ENCODE measurements around the gene DUT.
"Not testable (repeated sequence)": the region's sequence is repeated elsewhere in the genome, so short reads cannot be mapped to it uniquely, and the experiment has no call there.

DUT gene

DNA sequence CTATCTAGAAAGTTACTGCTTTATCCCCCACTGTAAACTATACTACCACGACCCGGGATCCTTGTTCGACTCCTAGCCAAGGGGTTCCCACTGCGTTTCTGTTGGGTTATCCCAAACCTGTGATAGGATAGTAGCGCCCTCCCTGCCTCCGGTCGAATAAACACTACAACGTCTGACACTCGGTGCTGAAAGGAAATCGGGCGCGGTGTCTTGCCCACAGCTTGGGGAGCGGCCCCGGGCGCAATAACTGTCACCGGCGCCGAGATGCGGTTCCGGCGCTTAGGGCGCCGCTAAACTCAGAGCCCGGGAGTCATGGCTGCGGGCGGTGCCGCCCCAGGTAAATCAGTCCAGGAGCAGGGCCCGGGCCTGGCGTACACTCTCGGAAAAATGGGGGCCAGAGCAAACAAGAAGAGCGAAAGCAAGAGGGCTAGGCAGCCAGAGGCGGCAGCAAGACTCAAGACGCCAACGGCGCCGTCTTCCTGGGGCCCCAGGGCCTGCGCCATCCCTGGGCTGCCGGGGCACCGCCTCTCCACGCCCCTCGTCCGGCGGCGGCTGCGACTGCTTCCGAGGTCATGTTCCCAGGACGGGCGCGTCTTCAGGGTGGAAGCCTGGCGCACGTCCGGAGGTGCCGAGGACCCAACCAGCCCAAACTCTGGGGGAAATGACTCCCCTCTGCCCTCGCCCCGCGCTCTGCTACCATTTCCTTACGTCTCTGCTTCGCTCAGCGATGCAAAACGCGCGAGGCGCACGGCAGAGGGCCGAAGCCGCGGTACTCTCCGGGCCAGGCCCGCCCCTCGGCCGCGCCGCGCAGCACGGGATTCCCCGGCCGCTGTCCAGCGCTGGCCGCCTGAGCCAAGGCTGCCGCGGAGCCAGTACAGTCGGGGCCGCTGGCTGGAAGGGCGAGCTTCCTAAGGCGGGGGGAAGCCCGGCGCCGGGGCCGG lies at the start of gene DUT:
Gene DUT (plus strand): TSS at position 575 of the 941 bp plus-strand sequence. CDS start 87 bp downstream, at position 662.
- DNase-seq, result peak; percentile 31

DNA sequence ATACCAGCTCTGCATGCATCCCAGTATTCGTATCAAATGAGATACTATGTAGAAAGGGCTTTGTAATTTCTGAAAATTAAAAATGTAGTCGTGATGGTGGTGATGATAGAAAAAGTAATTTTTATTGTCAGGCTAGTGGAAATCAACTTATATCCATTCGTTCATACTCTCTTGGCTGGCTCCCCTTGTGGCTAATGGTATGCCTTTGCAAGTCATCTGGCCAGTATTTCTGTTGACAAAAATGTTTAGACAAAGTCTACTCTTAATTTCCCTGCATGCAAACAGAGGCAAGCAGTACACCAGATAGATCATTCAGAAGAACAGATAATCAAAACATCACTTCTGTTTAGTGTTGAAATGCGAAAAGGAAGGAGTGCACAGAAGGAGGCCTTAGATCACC lies 49.6 kb upstream of the DUT start:
- no peak for DNase-seq

DNA sequence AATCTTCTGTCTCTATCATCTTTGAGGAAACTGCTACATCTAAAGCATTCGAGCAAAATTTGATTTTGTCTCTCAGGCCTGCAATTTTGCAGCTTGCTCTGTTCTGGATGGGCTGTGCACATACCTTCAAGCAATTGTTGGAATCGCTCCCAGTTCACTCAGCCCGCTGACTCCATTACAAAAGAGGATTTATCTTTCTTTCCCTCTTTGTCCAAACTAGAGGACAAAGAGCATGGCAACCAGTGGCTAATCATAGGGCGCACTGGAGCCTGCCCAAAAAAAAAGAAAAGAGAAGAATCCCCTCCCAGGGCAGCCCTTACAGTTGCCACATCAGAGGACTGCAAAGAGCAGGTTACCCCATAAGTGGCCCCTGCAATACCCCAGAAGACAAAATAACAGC lies 49.0 kb upstream of the DUT start:
- no peak for DNase-seq

DNA sequence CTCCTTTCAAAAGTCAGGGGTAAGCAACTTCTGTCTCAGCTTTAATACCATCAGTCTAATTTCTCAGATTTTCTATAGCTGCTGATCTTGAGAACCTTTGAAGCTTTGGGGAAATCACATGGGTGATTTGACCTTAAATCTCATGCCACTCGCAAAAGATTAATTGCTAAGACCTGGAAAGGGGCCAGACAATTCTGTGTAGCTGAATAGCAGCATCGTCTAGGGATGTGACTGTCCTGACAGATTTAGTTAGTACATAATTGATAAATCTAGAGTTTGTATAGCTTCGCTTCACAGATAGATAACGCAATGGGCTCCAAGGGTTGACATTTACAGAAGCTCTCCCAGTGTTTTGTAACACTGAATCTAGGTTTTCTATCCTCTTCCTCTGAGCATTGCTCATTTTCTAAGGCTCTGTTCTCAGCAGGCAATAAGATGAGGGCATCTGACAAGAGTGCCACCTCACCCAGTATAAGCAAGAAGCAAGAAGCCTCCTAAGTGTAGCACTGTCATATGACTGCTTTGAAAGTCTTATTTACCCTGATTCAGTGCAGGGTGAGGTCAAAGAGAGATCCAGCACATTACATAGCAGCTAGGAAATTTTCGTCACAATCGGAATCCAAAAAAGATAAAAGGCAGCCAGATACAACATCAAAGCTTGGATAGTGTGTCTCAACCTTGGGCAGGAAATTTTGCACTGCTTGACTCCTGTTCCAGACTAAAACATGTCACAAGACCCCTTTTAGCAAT lies 47.7 kb upstream of the DUT start:
- no peak for DNase-seq

DNA sequence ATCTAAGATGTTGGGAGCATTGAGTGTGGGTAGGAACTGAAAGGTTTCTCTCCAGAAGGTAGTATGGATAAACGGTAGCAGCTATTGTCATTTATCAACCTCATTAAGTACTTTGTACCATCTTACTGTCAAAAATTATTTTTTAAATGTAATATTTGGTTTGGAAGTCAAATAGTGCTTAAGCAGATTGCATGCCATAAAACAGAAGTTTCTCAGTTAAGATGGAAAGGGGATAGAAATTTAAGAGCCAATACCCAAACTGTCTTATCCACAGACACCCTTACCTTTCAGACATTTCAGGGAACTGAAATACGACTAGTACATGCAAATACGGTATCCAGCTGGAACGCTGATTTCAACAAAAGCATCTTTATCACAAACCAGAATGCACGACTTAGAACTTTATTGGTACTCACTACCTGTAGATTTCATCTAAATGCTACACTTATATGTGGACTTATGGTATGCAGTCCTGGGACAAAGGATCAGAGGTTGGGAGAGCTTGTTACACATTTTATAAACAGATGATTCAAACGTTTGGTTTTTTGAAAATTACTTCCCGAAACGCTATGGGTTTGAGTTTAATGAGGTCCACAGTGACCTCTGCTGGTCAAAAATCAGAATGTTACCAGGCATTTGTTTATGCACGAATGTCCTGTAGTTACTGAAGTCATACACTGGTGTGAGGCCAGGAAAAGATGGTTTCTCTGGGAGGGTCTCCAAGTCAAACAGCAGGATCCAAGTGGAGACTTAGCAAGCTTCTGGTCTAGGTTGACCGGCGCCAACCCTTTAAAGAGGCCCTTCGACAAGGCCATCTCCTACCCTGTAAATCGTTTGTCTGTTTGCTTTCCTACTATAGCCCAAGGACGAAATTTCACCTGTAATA lies 45.7 kb upstream of the DUT start:
- DNase-seq, result peak; percentile 60

DNA sequence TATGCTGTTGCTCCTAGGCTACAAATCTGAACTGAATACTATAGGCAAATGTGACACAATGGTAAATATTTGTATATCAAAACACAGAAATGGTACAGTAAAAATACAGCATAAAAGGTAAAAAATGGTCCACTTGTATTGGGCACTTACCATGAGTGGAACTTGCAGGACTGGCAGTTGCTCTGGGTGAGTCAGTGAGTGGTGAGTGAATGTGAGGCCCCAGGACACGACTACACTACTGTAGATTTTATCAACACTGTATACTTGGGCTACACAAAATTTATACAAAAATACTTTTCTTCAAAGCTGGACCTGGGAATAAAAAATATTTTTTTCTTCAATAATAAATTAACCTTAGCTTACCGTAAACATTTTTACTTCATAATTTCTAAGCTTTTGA lies 41.6 kb upstream of the DUT start:
- no peak for DNase-seq

DNA sequence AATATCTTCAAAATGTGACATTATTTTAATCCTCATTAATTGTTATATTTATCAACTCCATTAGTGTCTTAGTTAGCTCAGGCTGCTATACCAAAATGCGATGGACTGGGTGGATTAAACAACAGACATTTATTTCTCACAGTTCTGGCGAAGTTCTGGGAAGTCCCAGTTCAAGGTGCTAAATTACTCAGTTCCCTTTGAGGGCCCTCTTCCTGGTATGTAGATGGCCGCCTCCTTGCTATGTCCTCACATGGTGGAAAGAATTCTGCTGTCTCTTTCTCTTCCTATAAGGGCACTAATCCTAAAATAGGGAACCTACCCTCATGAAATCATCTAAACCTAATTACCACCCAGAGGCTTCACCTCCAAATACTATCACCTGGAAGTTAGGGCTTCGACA lies 38.8 kb upstream of the DUT start:
- no peak for DNase-seq

DNA sequence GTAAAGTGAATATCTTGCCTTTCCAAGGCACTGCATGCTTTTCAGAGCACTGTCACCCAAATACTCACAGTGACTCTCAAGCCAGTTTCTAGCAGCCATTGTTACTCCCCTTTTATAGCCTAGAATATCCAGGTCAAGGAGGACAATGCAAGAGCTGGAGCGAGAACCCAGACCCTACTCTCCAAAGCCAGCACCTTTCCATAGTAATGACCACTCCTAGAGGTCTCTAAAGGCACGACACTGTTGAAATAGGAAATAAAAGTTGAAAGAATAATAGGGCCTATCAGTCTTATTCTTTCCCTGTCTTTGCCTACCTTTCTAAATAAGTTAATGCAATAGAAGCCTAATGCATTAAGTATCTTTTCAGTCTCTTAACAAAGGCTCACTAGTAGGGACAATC lies 33.6 kb upstream of the DUT start:
- DNase-seq, result no peak

DNA sequence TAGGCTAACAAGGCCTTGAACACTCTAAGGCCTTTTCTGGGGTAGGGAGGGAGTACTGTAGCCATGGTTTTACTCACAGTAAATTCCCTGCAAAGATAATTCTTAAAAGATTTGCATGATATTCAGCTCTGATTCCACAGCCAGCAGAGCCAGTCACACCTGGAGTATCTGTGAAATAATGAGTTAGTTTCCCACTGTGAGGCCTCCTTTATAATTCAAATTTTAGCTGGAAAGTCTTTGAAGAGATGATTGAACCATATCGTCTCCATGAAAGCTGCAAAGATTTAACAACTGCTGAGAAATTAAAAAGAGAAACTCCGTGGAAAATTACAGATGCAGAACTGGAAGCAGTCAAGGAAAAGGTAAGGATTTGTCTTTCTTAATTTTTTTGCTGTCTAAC lies 32.3 kb upstream of the DUT start:
- no peak for DNase-seq

DNA sequence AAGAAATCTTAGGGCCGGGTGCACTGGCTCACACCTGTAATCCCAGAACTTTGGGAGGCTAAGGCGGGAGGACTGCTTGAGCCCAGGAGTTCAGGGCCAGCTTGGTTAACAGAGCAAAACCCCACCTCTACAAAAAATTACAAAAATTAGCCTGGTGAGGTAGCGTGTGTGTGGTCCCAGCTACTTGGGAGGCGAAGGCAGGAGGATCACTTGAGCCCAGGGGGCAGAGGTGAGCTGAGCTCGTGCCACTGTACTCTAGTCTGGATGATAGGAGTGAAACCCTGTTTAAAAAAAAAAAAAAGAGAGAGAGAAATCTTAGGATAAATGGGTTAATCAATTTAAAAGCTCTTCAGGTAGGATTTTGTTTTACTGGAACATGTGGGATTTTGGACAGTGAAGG lies 31.2 kb upstream of the DUT start:
- DNase-seq, result no peak

DNA sequence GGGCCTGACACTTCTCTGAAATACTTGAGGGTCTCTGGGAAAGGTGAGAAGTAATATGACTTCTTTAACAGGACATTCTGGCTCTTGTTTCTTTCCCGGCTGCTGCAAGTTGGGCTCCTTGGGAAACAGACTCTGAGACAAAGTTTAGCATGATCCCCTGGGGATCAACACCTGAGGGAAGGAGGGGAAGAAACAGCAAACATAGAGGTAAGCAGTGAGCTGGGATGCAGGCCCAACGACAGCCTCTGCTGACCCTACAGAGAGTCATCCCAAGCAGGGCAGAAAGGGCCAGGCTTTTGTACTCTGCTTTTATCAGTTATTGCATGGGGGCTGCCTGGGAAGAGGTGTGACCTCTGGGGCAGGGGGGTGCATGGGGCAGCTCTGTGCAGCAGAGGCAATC lies 26.8 kb upstream of the DUT start:
- DNase-seq, result no peak

DNA sequence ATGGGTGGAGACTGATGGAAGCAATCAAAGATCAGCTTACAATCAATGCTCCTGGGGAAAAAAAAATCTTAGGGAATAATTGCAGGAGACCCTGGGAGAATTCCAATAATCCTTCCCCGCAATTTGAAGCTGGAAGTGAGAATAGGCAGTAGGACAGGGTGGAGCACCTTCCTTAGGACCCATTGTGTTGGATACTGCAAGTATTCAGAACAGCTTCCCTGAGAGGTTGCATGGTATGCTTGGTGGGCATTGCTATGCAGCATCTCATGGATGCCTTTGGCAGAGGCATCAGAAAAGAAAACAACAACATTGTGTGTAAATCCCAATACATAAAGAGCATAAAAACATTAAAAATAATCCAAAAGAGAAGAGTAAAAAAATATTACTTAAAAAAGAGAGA lies 24.6 kb upstream of the DUT start:
- DNase-seq, result no peak

DNA sequence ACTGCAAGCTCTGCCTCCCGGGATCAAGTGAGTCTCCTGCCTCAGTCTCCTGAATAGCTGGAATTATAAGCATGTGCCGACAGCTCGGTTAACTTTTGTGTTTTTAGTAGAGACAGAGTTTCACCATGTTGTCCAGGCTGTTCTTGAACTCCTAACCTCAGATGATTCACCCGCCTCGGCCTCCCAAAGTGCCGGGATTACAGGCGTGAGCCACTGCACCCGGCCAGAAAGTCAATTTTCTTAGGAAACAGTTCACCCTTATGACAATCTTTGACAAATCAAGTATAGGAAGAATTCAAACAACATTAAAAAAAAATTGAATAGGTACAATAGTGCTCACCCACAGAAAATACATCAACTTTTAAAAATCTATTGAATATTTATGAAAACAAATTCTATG lies 23.6 kb upstream of the DUT start:
- no peak for DNase-seq

DNA sequence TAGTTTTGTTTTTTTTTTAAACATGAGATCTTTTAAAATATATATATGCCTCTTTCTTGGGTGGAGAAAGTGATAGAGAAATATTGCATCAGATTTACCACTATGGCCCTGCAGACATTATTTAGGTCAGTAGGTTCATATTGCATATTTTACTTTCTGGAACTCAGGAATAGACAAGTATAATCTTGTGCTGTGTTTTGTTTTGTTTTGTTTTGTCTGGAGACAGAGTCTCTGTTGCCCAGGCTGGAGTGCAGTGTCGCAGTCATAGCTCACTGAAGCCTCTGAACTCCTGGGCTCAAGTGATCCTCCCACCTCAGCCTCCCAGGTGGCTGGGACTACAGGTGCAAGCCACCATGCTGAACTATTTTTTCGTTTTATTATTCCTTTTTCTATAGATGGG lies 21.5 kb upstream of the DUT start:
- DNase-seq, result no peak

DNA sequence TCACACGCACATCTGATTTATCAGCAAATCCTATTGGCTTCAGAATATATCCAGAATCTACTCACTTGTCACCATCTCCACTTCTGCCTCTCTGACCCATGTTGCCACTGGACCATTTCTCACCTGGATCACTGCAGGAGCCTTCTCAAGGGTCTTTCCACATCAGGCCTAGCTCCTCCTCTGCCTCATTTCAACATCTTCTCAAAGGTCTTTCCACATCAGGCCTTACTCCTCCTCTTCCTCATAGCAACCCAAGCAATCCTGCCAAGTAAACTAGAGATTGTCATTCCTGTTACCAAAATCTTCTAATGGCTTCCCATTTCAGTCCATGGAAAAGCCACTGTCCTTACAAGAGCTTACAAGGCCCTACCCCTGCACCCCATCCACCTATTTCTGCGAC lies 18.0 kb upstream of the DUT start:
- no peak for DNase-seq

DNA sequence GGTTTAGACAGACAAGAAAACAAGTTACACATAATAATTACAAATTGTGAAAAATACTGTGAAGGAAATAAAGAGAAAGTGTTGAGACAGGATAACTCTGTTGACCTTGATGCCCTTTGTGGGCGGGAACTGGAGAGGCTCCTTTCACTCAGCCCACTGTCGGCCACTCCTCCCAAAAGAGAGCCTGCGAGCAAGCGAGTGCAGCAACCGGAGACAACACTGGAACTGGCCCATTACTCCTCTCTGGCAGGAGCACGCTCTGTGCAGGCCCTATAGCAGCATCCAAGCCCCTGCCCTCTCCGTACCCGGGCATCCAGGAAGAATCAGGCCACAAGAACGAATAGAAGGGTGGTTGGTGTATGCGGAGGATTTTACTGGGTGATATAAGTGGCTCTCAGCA lies 16.2 kb upstream of the DUT start:
- no peak for DNase-seq

DNA sequence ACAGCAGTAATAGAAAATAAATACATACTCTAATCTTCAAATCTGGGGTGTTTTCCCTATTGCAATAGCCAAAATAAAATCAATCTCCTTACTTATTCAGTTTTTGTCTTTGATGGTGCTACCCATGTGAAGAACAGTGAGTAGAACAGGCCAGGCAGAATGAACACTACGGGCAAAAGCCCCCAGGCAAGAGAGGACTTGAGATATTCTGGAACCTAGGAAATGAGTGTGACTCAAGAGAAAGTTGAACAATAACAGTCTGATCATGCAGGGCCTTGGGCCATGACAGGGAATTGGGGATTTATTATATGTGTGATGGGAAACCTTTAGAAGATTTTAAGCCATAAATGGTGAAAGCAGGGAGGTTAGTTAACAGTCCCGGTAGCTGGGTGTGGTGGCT lies 14.0 kb upstream of the DUT start:
- no peak for DNase-seq

DNA sequence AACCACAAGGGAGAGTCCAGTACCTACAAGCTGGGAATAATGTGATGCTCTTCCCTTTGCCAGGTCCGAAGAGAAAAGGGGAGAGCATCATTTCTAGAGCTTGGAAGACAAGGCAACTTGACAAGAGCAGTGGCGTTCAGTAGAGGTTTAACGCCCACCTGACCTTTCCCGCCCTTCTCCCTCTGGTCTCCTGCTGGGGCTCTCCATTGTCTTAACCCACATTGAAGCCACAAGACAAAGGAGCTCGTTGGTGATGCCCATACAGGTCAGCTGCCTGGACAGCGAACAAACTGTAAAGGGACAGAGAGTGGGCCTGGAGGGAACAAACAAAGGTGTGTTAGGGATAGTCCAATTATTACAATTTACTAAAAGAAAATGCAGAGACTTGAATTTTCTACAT lies 13.1 kb upstream of the DUT start:
- DNase-seq, result no peak

DNA sequence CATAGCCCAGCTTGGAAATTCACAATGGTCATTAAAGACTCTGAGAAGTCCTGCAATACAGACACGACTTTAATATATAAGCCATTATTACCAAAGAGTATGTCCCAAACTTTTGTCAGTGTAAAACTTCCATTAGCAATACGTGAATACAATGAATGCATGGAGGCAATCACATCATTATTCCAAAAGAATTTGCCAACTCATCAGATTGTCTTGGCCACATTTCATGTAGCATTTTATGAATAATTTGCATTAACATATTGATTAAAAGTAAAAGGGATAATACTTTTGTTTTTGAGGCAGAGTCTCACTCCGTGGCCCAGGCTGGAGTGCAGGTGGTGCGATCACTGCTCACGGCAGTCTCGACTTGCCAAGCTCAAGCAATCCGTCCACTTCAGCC lies 7.9 kb upstream of the DUT start:
- DNase-seq, result no peak

DNA sequence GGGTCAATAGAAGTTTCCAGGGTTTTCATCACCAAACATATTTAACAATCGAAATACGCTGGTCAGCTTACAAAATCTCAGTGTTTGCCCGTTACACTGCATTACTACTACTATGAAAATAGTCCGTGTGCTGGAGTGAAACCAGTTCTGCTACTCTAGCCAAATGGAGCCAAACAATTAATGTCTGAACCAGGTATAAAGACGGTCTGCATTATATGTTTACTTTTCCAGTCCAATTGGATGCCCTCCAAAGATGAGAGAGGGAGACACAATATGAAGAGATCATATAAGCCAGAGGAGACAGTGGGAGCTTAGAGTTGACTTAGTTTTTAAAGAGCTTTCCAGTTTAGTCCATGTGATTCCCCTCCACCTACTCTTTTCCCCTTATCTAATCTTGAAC lies 6.3 kb upstream of the DUT start:
- DNase-seq, result no peak

DNA sequence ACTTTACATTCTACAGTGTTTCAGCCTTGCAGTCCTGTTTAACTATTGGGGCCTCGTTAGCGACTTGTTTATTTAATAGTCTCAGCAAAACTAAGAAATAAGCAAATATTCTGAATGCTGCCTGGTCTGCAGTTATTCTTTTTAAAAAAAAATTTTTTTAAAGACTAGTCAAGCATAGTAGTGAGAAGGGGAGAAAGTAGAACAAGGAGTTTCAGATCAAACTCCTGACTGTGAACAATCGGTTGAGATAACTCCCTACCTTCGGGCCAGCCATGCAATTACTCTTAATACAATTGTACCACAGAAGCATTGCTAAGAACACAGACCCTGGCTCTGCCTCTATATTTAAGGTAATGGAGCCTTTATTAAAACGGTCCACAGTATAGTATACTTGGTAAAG lies 5.8 kb upstream of the DUT start:
- no peak for DNase-seq

DNA sequence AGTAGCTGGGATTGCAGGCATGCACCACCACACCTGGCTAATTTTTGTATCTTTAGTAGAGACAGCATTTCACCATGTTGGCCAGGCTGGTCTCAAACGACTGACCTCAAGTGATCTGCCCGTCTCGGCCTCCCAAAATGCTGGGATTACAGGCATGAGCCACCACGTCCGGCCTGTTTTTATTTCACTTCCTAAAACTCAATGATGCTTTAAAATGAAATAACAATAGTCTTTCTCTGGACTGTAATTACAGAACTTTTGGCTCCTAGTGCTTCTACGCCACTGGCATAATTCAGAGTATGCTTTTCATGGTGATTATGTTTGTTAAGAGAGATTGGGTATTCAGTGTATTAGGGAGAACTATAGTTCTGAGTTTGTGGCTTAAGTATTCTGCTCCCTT lies 5.0 kb upstream of the DUT start:
- not testable (repeated sequence) for DNase-seq

DNA sequence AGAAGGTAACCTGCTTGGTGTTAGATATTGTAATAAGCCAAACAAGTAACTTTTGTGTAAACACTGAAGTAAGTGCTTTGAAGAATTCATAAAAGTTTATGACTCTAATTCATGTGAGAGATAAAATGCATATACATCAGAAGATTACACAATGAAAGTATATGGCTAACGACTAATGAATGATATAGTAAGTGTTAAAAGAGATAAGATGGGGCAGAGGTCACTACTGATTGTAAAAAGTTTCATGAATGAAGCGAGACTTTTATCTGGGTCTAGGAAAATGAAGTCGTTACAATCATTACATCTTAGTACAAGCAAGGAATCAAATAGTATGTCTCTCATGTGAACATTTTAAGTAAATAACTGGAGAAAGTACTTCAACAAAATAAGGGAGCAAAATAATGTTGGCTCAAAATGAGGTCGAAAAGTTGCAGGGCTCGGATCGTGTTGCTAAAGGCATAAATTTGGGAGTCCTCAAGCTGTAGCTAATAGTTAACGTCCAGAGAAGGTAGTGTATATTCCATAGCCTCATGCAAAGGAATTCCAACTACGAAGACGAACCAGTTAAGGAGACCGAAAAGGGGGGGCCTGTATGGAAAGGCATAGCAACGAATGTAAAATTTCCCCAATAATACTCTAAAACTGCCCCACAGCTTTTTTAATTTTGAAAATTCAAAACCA lies 984 bp upstream of the DUT start:
- DNase-seq, result no peak

All from SHP77 treated with DMSO at 0.1 percent for 48 hours (cell line).